HG03097 (cell line): ENCODE results near the gene ANO10.
"Not testable (repeated sequence)": the region's sequence is repeated elsewhere in the genome, so short reads cannot be mapped to it uniquely, and the experiment has no call there.

Experiments used
- ATAC-seq: cut with Tn5 transposase; IDR thresholded peaks from one replicate; pipeline ENCODE4 v1.9.1; 2021; ENCODE audit not compliant: unreplicated experiment, low FRiP score

The ANO10 gene

GRCh38 chr3:43621656-43622432 is at the start of gene ANO10:
ANO10 (minus strand) TSS chr3:43622011; CDS start chr3:43605852, 16,159 bp downstream.
- peak; percentile 91 for ATAC-seq

GRCh38 chr3:43670635-43671522 is 49.1 kb upstream of the ANO10 start:
- ATAC-seq = no peak

- not testable (repeated sequence) for ATAC-seq
These were observed 43.2 kb upstream of the ANO10 start for GRCh38 chr3:43665011-43665410.

- ATAC-seq = not testable (repeated sequence)
These were observed 39.6 kb upstream of the ANO10 start for GRCh38 chr3:43661376-43661775.

GRCh38 chr3:43659250-43659880 is 37.6 kb upstream of the ANO10 start:
- no peak for ATAC-seq

GRCh38 chr3:43656390-43656789 is 34.6 kb upstream of the ANO10 start:
- not testable (repeated sequence) for ATAC-seq

- no peak for ATAC-seq
These were observed 28.5 kb upstream of the ANO10 start for GRCh38 chr3:43650345-43650744.

- ATAC-seq = no peak
These were observed 27.7 kb upstream of the ANO10 start for GRCh38 chr3:43649365-43649968.

- no peak for ATAC-seq
These were observed 27.1 kb upstream of the ANO10 start for GRCh38 chr3:43648957-43649356.

GRCh38 chr3:43647331-43648166 is 25.7 kb upstream of the ANO10 start:
- ATAC-seq = no peak

GRCh38 chr3:43644443-43644842 is 22.6 kb upstream of the ANO10 start:
- no peak for ATAC-seq

GRCh38 chr3:43641306-43642114 is 19.7 kb upstream of the ANO10 start:
- no peak for ATAC-seq

GRCh38 chr3:43640681-43641080 is 18.9 kb upstream of the ANO10 start:
- no peak for ATAC-seq

- peak; percentile 57 for ATAC-seq
These were observed 17.0 kb upstream of the ANO10 start for GRCh38 chr3:43638594-43639447.

GRCh38 chr3:43637702-43638101 is 15.9 kb upstream of the ANO10 start:
- no peak for ATAC-seq

- ATAC-seq = no peak
These were observed 11.2 kb upstream of the ANO10 start for GRCh38 chr3:43632986-43633385.

- no peak for ATAC-seq
These were observed 10.5 kb upstream of the ANO10 start for GRCh38 chr3:43632269-43632733.

GRCh38 chr3:43629741-43630140 is 7.9 kb upstream of the ANO10 start:
- no peak for ATAC-seq
